ENCODE data around the gene PLCG1.

PLCG1 gene

DNA sequence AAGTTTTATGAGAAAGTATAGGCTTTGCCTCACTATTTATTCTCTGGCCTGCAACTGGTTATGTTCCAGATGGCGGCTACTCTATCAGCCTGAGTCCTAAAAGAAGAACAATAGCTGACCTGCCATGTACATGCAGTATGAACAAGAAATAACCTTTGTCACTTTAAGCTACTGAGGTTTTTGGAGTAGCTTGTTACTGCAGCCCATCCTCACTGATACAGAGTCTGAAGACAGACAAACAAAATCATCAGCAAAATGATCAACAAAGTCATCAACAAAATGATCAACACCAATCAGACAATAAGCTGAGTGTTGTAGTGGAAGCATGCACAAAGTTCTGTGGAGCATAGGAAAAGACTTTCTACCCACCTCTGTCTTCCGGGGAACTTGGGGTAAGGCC, 82.5 kb downstream of the PLCG1 start:
- no peak for DNase-seq

DNA sequence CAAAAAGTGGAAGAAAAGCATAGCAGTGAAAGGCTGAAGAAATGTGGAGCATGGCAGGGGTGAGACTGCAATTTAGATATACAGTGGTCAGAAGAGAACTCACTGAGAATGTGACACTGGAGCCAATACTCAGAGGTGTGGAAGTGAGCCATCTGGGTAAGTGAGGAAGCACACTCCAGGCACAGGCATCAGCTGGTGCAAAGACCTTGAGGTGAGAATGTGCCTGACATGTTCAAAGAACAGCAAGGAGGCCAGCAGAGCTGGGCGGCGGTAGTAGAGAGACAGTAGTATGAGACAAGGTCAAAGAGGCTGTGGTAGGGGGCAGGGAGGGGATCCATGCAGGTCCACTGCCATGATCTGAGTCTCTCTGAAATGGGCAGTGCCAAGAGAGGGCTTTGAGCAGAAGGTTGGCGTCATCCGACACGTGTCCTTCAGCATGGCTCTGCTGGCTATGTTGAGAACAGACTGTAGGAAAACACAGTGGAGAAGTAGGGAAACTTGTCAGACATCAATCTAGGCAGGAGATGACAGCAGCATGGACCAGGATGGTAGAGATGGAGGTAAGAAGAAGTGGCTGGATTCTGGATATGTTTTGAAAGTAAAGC, 84.4 kb downstream of the PLCG1 start:
- no peak for DNase-seq

DNA sequence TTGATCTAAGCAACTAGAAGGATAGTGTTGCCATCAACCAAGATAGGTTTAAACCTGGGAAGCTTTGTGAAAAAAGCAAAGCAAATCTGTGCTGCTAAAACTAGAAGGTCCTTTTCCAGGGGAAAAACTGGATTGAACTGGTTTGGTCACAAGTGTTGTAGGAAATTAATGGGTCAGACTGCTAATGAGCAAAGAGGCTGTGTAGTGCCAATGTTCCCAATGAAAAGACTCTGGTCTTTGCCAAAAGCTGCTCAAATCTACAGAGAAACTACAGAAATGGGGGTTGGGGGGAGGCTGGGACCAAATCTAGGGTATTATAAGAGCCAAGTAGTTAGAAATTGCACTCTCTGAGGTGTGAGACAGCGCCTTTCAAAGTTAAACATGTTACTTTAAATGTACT, 85.0 kb downstream of the PLCG1 start:
- no peak for DNase-seq

DNA sequence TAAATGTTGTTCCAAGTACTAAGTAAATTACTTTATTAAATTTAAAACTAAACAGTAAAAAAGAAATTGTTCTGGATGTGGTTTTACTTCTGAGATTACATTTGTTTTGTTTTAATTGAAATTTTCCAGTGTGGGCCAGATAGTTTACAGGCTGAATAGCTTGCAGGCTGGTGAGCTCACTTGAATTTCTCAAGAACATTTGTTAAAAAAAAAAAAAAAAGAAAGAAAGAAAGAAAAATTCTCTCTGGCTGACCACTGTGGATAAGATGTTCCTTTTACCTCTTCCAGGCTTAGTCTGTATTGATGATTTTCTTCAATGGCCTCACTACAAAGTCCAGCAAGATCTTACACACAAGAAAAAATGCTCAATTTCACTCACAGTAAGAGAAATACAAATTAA, 85.4 kb downstream of the PLCG1 start:
- DNase-seq = no peak

DNA sequence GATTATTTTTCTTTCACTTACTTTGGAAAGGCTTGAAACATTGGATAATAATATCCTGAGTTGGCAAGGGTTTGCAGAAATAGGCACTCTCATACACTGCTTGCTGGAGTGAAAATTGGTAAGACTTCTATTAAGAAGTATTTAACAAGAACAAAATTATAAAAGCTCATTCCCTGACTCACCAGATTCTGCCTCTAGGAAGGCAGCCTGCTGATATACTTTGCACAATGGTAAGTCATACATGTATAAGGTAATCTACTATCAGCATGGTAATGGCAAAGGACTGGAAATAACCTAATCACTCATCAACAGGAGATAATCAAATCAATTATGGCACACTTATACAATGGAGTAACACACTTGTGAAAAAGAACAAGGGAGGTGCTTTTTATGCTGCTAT, 85.8 kb downstream of the PLCG1 start:
- no peak for DNase-seq

DNA sequence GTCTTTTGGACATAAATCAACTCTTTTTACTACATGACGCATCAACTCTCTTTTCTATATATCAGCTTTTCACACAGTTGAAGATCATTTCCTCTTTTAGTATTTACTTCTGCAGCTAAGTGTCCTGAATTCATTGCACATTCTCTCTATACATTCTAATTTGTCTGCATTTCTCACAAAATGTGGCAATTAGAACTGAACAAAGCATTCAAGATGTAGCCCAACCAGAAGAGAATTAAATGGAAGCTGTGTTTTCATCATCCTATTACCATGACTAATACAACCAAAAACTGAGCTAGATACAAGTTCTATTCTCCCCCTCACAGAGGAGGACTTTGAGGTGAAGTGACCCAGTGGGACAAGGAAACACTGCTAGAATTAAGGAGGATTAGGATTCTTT, 86.9 kb downstream of the PLCG1 start:
- no peak for DNase-seq

DNA sequence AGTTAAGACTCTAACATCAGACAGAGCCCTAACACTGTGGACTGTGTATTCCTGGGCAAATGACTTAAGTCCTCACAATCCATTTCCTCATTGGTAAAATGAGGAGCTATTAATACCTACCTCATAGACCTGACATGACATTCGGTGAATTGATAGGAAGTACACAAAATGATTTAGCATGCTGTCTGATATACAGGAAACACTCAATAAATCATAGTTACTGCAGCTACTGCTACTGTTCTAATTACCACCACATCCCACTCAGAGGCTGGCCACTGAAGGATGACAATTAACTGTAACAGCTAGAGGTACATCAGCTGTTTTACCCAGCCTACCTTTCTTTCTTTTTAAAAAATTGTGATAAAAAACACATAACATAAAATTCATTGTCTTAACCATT, 87.7 kb downstream of the PLCG1 start:
- no peak for DNase-seq

DNA sequence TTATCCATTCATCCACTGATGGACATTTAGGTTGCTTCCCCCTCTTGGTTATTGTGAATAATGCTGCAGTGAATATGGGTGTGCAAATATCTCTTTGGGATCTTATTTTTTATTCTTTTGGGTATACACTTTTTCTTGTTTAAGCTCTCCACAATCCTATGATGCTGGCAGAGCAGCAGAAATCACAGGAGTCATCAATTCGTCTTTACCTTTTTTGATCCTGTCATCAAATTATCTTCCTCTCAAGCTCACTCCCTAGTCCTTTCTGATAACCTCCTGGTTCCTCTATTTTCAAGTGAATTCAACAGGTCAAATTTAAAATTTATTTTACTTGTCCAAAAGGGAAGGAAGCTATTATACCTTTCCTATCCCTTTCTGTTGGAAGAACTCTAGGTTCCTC, 89.1 kb downstream of the PLCG1 start:
- no peak for DNase-seq

Data from NCI-H1048 (cell line).